SU-DHL-6 (cell line): ENCODE measurements around the gene TBX20.
"Not testable (repeated sequence)": the region's sequence is repeated elsewhere in the genome, so short reads cannot be mapped to it uniquely, and the experiment has no call there.

Experiments used
- H2AFZ ChIP-seq: fragments of 200-600 bp; sonication (generic); 2 replicates; pipeline ENCODE4 v1.6.1; 2014; ENCODE audit warnings: low read depth, mild to moderate bottlenecking, moderate library complexity, mixed read lengths, antibody characterized with exemption, low read length; ENCODE audit not compliant: severe bottlenecking
- H3F3A ChIP-seq: fragments of 200-600 bp; shearing (Covaris generic); 2 replicates; pipeline ENCODE4 v1.6.0; 2016; ENCODE audit warnings: antibody characterized with exemption, mild to moderate bottlenecking; ENCODE audit not compliant: insufficient read depth
- H3K27ac ChIP-seq: fragments of 200-600 bp; sonication (generic); 2 replicates; pipeline ENCODE4 v1.5.1; 2016; ENCODE audit warnings: low read depth, mild to moderate bottlenecking, low read length, moderate library complexity, mixed read lengths
- H3K27me3 ChIP-seq: fragments of 200-600 bp; sonication (generic), shearing (Covaris generic); 2 replicates; pipeline ENCODE4 v1.6.0; 2014; ENCODE audit warnings: mild to moderate bottlenecking, low read length
- H3K36me3 ChIP-seq: fragments of 200-600 bp; sonication (generic); 2 replicates; pipeline ENCODE4 v1.6.1; 2014; ENCODE audit warnings: mild to moderate bottlenecking, low read length, mixed read lengths
- H3K4me2 ChIP-seq: fragments of 300-600, 200-600 bp; shearing (Covaris generic), sonication (generic); 2 replicates; pipeline ENCODE4 v1.6.0; 2014; ENCODE audit warnings: low read length, low read depth, mild to moderate bottlenecking; ENCODE audit not compliant: poor library complexity, severe bottlenecking
- H3K4me3 ChIP-seq: fragments of 200-600 bp; sonication (generic); 2 replicates; pipeline ENCODE4 v1.5.1; 2014; ENCODE audit warnings: antibody characterized with exemption, low read length, mild to moderate bottlenecking, mixed read lengths; ENCODE audit not compliant: insufficient read depth, poor library complexity, severe bottlenecking
- H3K79me2 ChIP-seq: fragments of 200-600 bp; sonication (generic); 2 replicates; pipeline ENCODE4 v1.6.1; 2014; ENCODE audit warnings: mild to moderate bottlenecking, low read length, moderate library complexity; ENCODE audit not compliant: insufficient read depth
- H3K9ac ChIP-seq: fragments of 200-600 bp; sonication (generic); 2 replicates; pipeline ENCODE4 v1.7.0; 2014; ENCODE audit warnings: mild to moderate bottlenecking, low read length
- H3K9me2 ChIP-seq: fragments of 200-600 bp; sonication (generic); replicated peaks from 2 replicates; pipeline ENCODE4 v1.6.1; 2014; ENCODE audit warnings: low read length; ENCODE audit not compliant: insufficient read depth
- H3K9me3 ChIP-seq: fragments of 200-600 bp; sonication (generic); 2 replicates; pipeline ENCODE4 v1.6.1; 2014; ENCODE audit warnings: low read length, mixed read lengths; ENCODE audit not compliant: insufficient read depth
- H4K20me1 ChIP-seq: fragments of 200-600 bp; sonication (generic); 2 replicates; pipeline ENCODE4 v1.6.1; 2014; ENCODE audit warnings: low read depth, mild to moderate bottlenecking, antibody characterized with exemption, low read length, moderate library complexity, mixed read lengths
- CTCF ChIP-seq: fragments of 200-600 bp; sonication (generic); IDR thresholded peaks from one replicate; pipeline ENCODE4 v1.5.1; 2017; ENCODE audit warnings: antibody characterized with exemption, mild to moderate bottlenecking, low read length, moderate library complexity; ENCODE audit not compliant: insufficient read depth, poor library complexity, severe bottlenecking
- EZH2phosphoT487 ChIP-seq: fragments of 200-600 bp; sonication (generic), shearing (Covaris generic); conservative IDR thresholded peaks from 2 replicates; pipeline ENCODE4 v1.6.1; 2018; ENCODE audit warnings: mild to moderate bottlenecking, antibody characterized with exemption, low read length, moderate library complexity, mixed read lengths

Gene TBX20

DNA sequence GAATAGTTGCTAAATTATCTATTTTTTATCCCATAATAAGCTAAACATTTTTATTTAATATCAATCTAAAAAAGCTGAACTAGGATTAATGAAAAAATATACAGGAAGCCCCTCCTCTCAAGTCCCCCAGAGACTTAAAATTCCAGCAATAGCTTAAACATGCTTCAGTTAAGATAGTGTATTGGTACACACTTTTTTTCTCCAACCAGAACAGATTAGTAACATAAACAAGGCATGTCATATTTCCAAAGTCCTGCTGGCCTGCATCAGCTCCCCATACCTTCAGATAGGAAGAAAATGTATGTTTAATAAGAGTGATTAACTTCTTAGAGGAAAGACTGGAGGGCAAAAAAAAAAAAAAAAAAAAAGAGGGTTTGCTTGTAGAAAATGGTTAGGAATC lies 7.1 kb downstream of the TBX20 start:
- Histone ChIP-seq H3K4me3 (no peak overlapping the region), H3K9ac (no peak overlapping the region), H2AFZ (no peak overlapping the region), H3K27ac (no peak overlapping the region), H4K20me1 (no peaks in the 10 kb centered on the region), H3K4me2 (no peak overlapping the region), H3K79me2 (no peaks in the 10 kb centered on the region), H3K27me3 (no peaks in the 10 kb centered on the region), H3K9me2 (no peaks in the 10 kb centered on the region), H3K36me3 (no peaks in the 10 kb centered on the region), H3K9me3 (no peaks in the 10 kb centered on the region), H3F3A (no peaks in the 10 kb centered on the region)
- TF ChIP-seq EZH2phosphoT487 (no peak), CTCF (no peak)

DNA sequence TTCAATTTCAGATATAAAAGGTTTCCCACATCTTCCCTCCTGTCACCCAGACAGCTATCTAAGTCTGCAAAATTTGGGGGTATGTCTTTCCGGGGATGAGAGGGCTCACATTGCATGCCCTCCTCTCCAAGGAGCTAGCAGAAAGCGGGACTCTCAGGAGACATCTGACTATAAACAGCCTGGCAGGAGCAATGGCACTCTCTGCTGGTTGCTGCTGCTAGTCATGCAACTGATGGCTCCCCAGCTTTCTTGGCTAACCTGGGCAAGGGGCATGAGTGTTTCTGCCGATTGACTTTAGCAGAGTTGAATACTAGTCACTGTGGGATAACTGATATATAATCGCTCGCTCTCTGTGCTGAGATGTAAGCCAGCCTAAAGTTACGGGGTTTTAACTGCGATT lies 12.0 kb downstream of the TBX20 start:
- Histone ChIP-seq H2AFZ (no peak overlapping the region), H3K79me2 (no peaks in the 10 kb centered on the region), H3F3A (no peaks in the 10 kb centered on the region), H3K9me3 (no peaks in the 10 kb centered on the region), H3K36me3 (no peaks in the 10 kb centered on the region), H3K27ac (no peak overlapping the region), H3K4me2 (no peak overlapping the region), H3K4me3 (no peak overlapping the region), H3K27me3 (no peaks in the 10 kb centered on the region), H3K9ac (no peak overlapping the region), H3K9me2 (no peaks in the 10 kb centered on the region), H4K20me1 (no peaks in the 10 kb centered on the region)
- no peak for TF ChIP-seq EZH2phosphoT487
- no peak for TF ChIP-seq CTCF

- H3K79me2 ChIP-seq = no peaks in the 10 kb centered on the region
- H3K9ac ChIP-seq = no peak overlapping the region
- no peak overlapping the region for H3K4me3 ChIP-seq
- H3K9me2 ChIP-seq = no peaks in the 10 kb centered on the region
- H3K36me3 ChIP-seq = no peaks in the 10 kb centered on the region
- no peak overlapping the region for H3K4me2 ChIP-seq
- no peaks in the 10 kb centered on the region for H3K27me3 ChIP-seq
- H2AFZ ChIP-seq = no peak overlapping the region
- no peaks in the 10 kb centered on the region for H3F3A ChIP-seq
- no peaks in the 10 kb centered on the region for H4K20me1 ChIP-seq
- no peak overlapping the region for H3K27ac ChIP-seq
- no peaks in the 10 kb centered on the region for H3K9me3 ChIP-seq
- TF ChIP-seq EZH2phosphoT487 = no peak
- no peak for TF ChIP-seq CTCF
These were observed 12.5 kb downstream of the TBX20 start for GRCh38 chr7:35241436-35241835.

- not testable (repeated sequence) for H3K27ac ChIP-seq, H3F3A ChIP-seq, H3K36me3 ChIP-seq, H3K4me3 ChIP-seq, H3K9me2 ChIP-seq, H3K79me2 ChIP-seq, H3K27me3 ChIP-seq, H4K20me1 ChIP-seq, H3K9ac ChIP-seq, H3K9me3 ChIP-seq, H3K4me2 ChIP-seq, H2AFZ ChIP-seq
These were observed 12.9 kb downstream of the TBX20 start for GRCh38 chr7:35241008-35241407.

- not testable (repeated sequence) for H3K9me3 ChIP-seq, H3K27me3 ChIP-seq, H3K36me3 ChIP-seq, H2AFZ ChIP-seq, H3F3A ChIP-seq, H3K9ac ChIP-seq, H3K9me2 ChIP-seq, H4K20me1 ChIP-seq, H3K79me2 ChIP-seq, H3K4me3 ChIP-seq, H3K4me2 ChIP-seq, H3K27ac ChIP-seq
These were observed 15.4 kb downstream of the TBX20 start for GRCh38 chr7:35238456-35238855.
